Lung (tissue), 12 donors: ENCODE data around the gene LTF. TPM values are rescaled to one million over a fixed set of nuclear protein-coding genes. Genes with fewer than 3 reads are reported as not detected.
"Not testable (repeated sequence)": the region's sequence is repeated elsewhere in the genome, so short reads cannot be mapped to it uniquely, and the experiment has no call there.

Experiments
- ATAC-seq: fragments of 200-7000 bp; cut with Tn5 transposase; one replicate; pipeline ENCODE4 v1.9.1; 2020; ENCODE audit warnings: moderate number of reproducible peaks; ENCODE audit not compliant: insufficient read depth, low FRiP score
- DNase-seq, 3 donors: peaks; one replicate each; pipeline ENCODE4 v3.0.0-alpha.2; 2013 to 2017
- H3K27ac ChIP-seq, 2 donors: one replicate each; pipeline ENCODE4 v1.5.1; 2013; ENCODE audit warnings: mild to moderate bottlenecking in 2 of 2, moderate library complexity in 2 of 2, control low read depth in 1 of 2, inconsistent platforms in 1 of 2, low read depth in 1 of 2, low read length in 1 of 2
- H3K27me3 ChIP-seq, 3 donors: one replicate each; pipeline ENCODE4 v1.5.1; 2013; ENCODE audit warnings: low read length in 2 of 3; ENCODE audit not compliant: control insufficient read depth in 3 of 3, insufficient read depth in 3 of 3
- H3K36me3 ChIP-seq, 4 donors: one replicate each; pipeline ENCODE4 v1.5.1; 2013; ENCODE audit warnings: low read length in 4 of 4, mild to moderate bottlenecking in 1 of 4, moderate library complexity in 1 of 4; ENCODE audit not compliant: control insufficient read depth in 4 of 4, insufficient read depth in 4 of 4
- H3K4me1 ChIP-seq, 5 donors: one replicate each; pipeline ENCODE4 v1.5.1; 2013; ENCODE audit warnings: low read length in 5 of 5, mild to moderate bottlenecking in 2 of 5, moderate library complexity in 1 of 5; ENCODE audit not compliant: control insufficient read depth in 5 of 5, insufficient read depth in 5 of 5
- H3K4me3 ChIP-seq: one replicate; pipeline ENCODE4 v1.5.1; 2013; ENCODE audit warnings: mild to moderate bottlenecking, control low read depth, moderate library complexity
- H3K9ac ChIP-seq, 2 donors: one replicate each; pipeline ENCODE4 v1.5.1; 2013; ENCODE audit warnings: low read length in 2 of 2, control low read depth in 1 of 2; ENCODE audit not compliant: insufficient read depth in 1 of 2
- H3K9me3 ChIP-seq, 4 donors: one replicate each; pipeline ENCODE4 v1.5.1; 2013; ENCODE audit warnings: low read length in 3 of 4, mild to moderate bottlenecking in 1 of 4, moderate library complexity in 1 of 4; ENCODE audit not compliant: control insufficient read depth in 4 of 4, insufficient read depth in 3 of 4
- WGBS, 2 donors: extraction: QIAGEN DNeasy Blood & Tissue Kit; methylation state at CpG; one replicate each; pipeline ENCODE4 v1.1.7; 2013; 5-methylcytosine and 5-hydroxymethylcytosine counted together
- polyA plus RNA-seq, 2 donors: library from polyadenylated mRNA; stranded (reverse); fragments of 200-250 nt; gene quantifications; one replicate each; pipeline ENCODE4 v1.2.1, GENCODE V29; 2013
- total RNA-seq, 2 donors: library from RNA; depleted of rRNA in 1 of 2; stranded (reverse); fragments of >200 nt in 1 of 2; gene quantifications; one replicate each; pipeline ENCODE4 v1.2.1, GENCODE V29; 2014 to 2021
- TF ChIP-seq, protein P1 (sequence below): IDR thresholded peaks from 2 replicates; pipeline ENCODE4 v1.5.1; 2012; ENCODE audit warnings: mild to moderate bottlenecking; ENCODE audit errors: control extremely low read depth, extremely low read depth
- donor health status: control.
- donor health status: control.
- donor health status: Bipolar disorder and iron deficiency.
- donor health status: healthy.
- donor health status: DM: yes; HTN: yes; CAD: no.

LTF gene
- total and polyA plus RNA-seq, 4 donors: 12.9 to 188 (median 101) TPM

- H3K4me3 ChIP-seq: no peak overlapping the region
- H3K27ac ChIP-seq: no peak overlapping the region
- H3K9ac ChIP-seq: no peak overlapping the region
- ATAC-seq (no peak), DNase-seq (peak in 1 of 3 donors; percentile 37)
- WGBS, 2 donors: 63 to 72% methylated on average over 9 of the region's 9 CpGs
- TF ChIP-seq, protein P1, sequence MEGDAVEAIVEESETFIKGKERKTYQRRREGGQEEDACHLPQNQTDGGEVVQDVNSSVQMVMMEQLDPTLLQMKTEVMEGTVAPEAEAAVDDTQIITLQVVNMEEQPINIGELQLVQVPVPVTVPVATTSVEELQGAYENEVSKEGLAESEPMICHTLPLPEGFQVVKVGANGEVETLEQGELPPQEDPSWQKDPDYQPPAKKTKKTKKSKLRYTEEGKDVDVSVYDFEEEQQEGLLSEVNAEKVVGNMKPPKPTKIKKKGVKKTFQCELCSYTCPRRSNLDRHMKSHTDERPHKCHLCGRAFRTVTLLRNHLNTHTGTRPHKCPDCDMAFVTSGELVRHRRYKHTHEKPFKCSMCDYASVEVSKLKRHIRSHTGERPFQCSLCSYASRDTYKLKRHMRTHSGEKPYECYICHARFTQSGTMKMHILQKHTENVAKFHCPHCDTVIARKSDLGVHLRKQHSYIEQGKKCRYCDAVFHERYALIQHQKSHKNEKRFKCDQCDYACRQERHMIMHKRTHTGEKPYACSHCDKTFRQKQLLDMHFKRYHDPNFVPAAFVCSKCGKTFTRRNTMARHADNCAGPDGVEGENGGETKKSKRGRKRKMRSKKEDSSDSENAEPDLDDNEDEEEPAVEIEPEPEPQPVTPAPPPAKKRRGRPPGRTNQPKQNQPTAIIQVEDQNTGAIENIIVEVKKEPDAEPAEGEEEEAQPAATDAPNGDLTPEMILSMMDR: peak; percentile 8
- peaks cover 0 to 5% (median 0%) of the 10 kb centered on the region in 5 donors for H3K4me1 ChIP-seq
- H3K36me3 ChIP-seq: no peaks in the 10 kb centered on the region
- no peaks in the 10 kb centered on the region for H3K9me3 ChIP-seq
- H3K27me3 ChIP-seq: no peaks in the 10 kb centered on the region
Measured at GRCh38 chr3:46496746-46497555, 32.2 kb upstream of the LTF start.

DNA sequence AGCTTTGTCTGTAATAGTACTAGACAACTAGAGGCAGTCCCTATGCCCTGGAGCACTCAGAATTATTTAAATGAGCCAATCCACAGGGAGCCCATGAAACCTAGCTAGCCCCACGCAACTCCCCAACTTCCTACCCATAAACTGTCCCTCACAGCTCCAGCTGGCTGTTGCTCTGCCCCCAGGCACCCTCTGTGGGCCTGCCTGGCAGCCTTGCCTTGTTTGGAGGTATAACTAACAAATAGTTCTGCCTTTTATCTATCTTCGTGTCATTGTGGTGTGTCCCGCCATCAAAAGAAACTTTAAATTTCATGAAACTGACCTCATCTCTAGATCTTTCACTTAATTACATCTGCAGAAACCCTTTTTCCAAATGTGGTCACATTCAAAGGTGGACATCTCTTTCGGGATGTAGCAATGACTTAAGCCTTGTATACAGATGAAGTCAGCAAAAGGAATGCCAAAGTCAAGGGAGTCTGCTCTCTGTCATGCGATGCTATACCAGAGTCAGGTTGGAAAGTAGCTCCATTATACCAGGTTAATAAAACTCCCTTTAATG is 31.3 kb upstream of the LTF start:
- Histone ChIP-seq H3K9me3 (no peaks in the 10 kb centered on the region), H3K4me3 (no peak overlapping the region), H3K36me3 (no peaks in the 10 kb centered on the region), H3K4me1 (peaks cover 0 to 5% (median 0%) of the 10 kb centered on the region in 5 donors), H3K9ac (no peak overlapping the region), H3K27ac (no peak overlapping the region), H3K27me3 (no peaks in the 10 kb centered on the region)
- DNase-seq (no peak), ATAC-seq (no peak)
- 88 to 90% methylated on average over 5 of the region's 5 CpGs for WGBS, 2 donors
- TF ChIP-seq, protein P1: no peak

DNA sequence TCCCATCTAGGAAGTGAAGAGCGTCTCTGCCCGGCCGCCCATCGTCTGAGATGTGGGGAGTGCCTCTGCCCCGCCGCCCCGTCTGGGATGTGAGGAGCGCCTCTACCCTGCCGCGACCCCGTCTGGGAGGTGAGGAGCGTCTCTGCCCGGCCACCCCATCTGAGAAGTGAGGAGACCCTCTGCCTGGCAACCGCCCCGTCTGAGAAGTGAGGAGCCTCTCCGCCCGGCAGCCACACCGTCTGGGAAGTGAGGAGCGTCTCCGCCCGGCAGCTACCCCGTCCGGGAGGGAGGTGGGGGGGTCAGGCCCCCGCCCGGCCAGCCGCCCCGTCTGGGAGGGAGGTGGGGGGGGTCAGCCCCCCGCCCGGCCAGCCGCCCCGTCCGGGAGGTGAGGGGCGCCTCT is 29.8 kb upstream of the LTF start:
- not testable (repeated sequence) for H3K9me3 ChIP-seq, H3K4me1 ChIP-seq, H3K36me3 ChIP-seq, DNase-seq, H3K27ac ChIP-seq, ATAC-seq, H3K9ac ChIP-seq, H3K27me3 ChIP-seq, H3K4me3 ChIP-seq
- WGBS, 2 donors: 95 to 100% methylated on average over 9 to 30 of the region's 33 CpGs

GRCh38 chr3:46492890-46493547 is 28.3 kb upstream of the LTF start:
- 89 to 94% methylated on average over 6 of the region's 6 CpGs for WGBS, 2 donors
- Histone ChIP-seq H3K27me3 (peaks cover 0 to under 1% (median 0%) of the 10 kb centered on the region in 3 donors), H3K27ac (no peak overlapping the region), H3K4me1 (peaks cover 0 to 5% (median 0%) of the 10 kb centered on the region in 5 donors), H3K4me3 (no peak overlapping the region), H3K36me3 (no peaks in the 10 kb centered on the region), H3K9ac (no peak overlapping the region), H3K9me3 (no peaks in the 10 kb centered on the region)
- TF ChIP-seq, protein P1: no peak
- DNase-seq (no peak), ATAC-seq (no peak)
